Prostate gland (tissue), 2 donors: ENCODE results near the gene SPTBN2. TPM values are rescaled to one million over a fixed set of nuclear protein-coding genes. Genes with fewer than 3 reads are reported as not detected.

Experiments used
- DNase-seq: peaks from one replicate; pipeline ENCODE4 v3.0.0-alpha.2; 2019; ENCODE audit warnings: low spot score
- H3K27ac ChIP-seq, 2 donors: fragments of 200-600 bp; sonication (generic); 2 replicates each; pipeline ENCODE4 v1.5.1; 2017 to 2019
- H3K27me3 ChIP-seq: fragments of 200-600 bp; sonication (generic); replicated peaks from 2 replicates; pipeline ENCODE4 v1.5.1; 2019; ENCODE audit not compliant: insufficient read depth
- H3K36me3 ChIP-seq, 2 donors: fragments of 200-600 bp; sonication (generic); 1 replicate in 1 of 2; 2 replicates in 1 of 2; pipeline versions ENCODE4 v1.5.1 to v1.8.1; 2017 to 2019
- H3K4me1 ChIP-seq: fragments of 200-600 bp; sonication (generic); replicated peaks from 2 replicates; pipeline ENCODE4 v1.5.1; 2019
- H3K4me3 ChIP-seq, 2 donors: fragments of 200-600 bp; sonication (generic); 2 replicates each; pipeline ENCODE4 v1.5.1; 2017 to 2019
- H3K9me3 ChIP-seq: fragments of 200-600 bp; sonication (generic); 2 replicates; pipeline ENCODE4 v1.5.1; 2017
- CTCF ChIP-seq, 4 experiments: fragments of 200-600 bp in 2 of 4; fragments of 450-650 bp in 2 of 4; sonication (generic) in 2 of 4; IDR thresholded peaks; 1 replicate in 3 of 4; 2 replicates in 1 of 4; pipeline ENCODE4 v1.5.1; 2016 to 2019; ENCODE audit warnings: antibody characterized with exemption in 4 of 4, mild to moderate bottlenecking in 2 of 4, moderate library complexity in 2 of 4
- POLR2A ChIP-seq: fragments of 450-650 bp; IDR thresholded peaks from one replicate; pipeline ENCODE4 v1.6.1; 2016; ENCODE audit warnings: antibody characterized with exemption, mild to moderate bottlenecking
- POLR2AphosphoS5 ChIP-seq: sonication (generic); formaldehyde crosslinking; IDR thresholded peaks from one replicate; pipeline ENCODE4 v1.6.1; 2017; ENCODE audit warnings: antibody characterized with exemption
- WGBS: methylation state at CpG from one replicate; pipeline ENCODE4 v1.1.5; 2018; 5-methylcytosine and 5-hydroxymethylcytosine counted together
- intact Hi-C: fragments of 100-400 bp; cut with DNase I; formaldehyde crosslinking; loops from one replicate; pipeline ENCODE4 v1.14.2; 2022
- total RNA-seq, 2 donors: library from RNA; depleted of rRNA; stranded (reverse); fragments of >200 nt; gene quantifications; one replicate each; pipeline ENCODE4 v1.1.0, GENCODE V29; 2016

Gene SPTBN2
- total RNA-seq, 2 donors from 2014 or later: 139 to 140 TPM

GRCh38 chr11:66652651-66653050, 76.4 kb downstream of the SPTBN2 start:
- intact Hi-C loops: no loop called here
- no peaks in the 10 kb centered on the region for H3K27me3 ChIP-seq
- no peak for DNase-seq
- no peak overlapping the region for H3K4me3 ChIP-seq
- TF ChIP-seq CTCF (IDR thresholded peaks at IDR 0.05): no peak
- no peak for TF ChIP-seq POLR2AphosphoS5
- no peak for TF ChIP-seq POLR2A
- H3K9me3 ChIP-seq: no peaks in the 10 kb centered on the region
- H3K36me3 ChIP-seq: no peaks in the 10 kb centered on the region
- WGBS: 91% methylated on average over 7 of the region's 7 CpGs
- no peak overlapping the region for H3K27ac ChIP-seq
- H3K4me1 ChIP-seq: no peaks in the 10 kb centered on the region

DNA sequence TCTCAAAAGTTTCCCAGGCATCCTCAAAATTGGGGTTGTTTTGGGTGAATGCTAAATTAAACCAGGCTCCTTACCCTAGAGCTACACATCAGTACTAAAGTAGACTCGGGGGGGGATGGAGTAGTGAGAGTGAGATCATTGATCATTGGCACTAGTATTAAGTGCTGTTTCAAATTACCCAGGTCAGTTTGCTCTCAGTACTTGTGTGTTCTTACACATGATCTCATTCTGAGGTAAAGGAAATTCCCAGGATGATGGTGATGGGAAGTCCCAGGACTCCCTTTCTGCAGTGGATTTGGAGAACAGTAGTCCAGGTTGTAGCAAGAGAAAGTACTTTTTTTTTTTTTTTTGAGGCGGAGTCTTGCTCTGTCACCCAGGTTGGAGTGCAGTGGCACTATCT, 78.0 kb downstream of the SPTBN2 start:
- DNase-seq: no peak
- no peaks in the 10 kb centered on the region for H3K4me1 ChIP-seq
- TF ChIP-seq POLR2A (no peak), POLR2AphosphoS5 (no peak), CTCF (IDR thresholded peaks at IDR 0.05) (no peak)
- intact Hi-C loops: no loop called here
- 97% methylated on average over 2 of the region's 2 CpGs for WGBS
- no peaks in the 10 kb centered on the region for H3K9me3 ChIP-seq
- H3K4me3 ChIP-seq: no peak overlapping the region
- no peak overlapping the region for H3K27ac ChIP-seq
- no peaks in the 10 kb centered on the region for H3K27me3 ChIP-seq
- H3K36me3 ChIP-seq: no peaks in the 10 kb centered on the region

DNA sequence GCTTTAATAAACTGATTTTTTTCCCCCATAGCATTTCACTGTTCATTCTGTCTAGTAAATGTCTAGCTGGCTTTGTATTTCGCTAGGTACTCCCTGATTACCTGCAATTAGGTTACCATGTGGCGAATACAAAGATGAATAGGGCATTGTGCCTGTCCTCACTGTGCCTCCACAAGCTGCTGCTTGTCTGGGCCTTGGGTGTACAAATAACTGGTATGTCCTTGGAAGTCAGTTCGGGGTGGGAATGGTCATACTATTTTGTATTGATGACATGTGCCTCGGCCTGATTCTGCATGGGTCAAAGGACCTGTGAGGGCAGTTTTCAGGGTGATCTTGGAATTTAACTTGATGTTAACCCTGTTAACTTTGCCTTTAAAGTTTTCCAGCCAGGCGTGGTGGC, 79.1 kb downstream of the SPTBN2 start:
- Histone ChIP-seq H3K27me3 (no peaks in the 10 kb centered on the region), H3K27ac (no peak overlapping the region), H3K4me3 (no peak overlapping the region), H3K9me3 (no peaks in the 10 kb centered on the region), H3K4me1 (peaks cover 4% of the 10 kb centered on the region), H3K36me3 (no peaks in the 10 kb centered on the region)
- TF ChIP-seq POLR2A (no peak), POLR2AphosphoS5 (no peak), CTCF (IDR thresholded peaks at IDR 0.05) (no peak)
- no peak for DNase-seq
- intact Hi-C loops: no loop called here
- WGBS: 77% methylated on average over 5 of the region's 5 CpGs

DNA sequence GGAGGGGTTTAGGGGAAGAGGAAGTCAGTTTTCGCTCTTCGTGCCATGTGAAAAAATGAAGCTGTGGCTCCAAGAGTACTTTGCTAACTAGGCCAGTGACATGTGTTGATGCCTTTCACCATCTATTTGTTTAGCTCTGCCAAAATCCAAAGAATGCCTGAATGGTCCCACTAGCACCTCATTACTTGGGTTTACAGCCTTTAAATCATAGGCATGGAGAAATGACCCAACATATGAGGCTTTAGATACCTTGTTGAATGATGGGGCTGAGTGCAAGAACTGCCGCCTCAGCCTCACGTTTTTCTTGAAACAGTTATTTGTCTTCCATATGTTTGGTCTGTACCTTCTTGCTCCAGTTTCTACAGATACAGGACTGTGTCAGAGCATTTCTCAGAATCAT, 82.2 kb downstream of the SPTBN2 start:
- Histone ChIP-seq H3K9me3 (no peaks in the 10 kb centered on the region), H3K4me1 (peaks cover 17% of the 10 kb centered on the region), H3K4me3 (no peak overlapping the region), H3K27me3 (no peaks in the 10 kb centered on the region), H3K36me3 (peaks cover 6 to 9% of the 10 kb centered on the region in 2 donors), H3K27ac (no peak overlapping the region)
- TF ChIP-seq POLR2AphosphoS5 (no peak), CTCF (IDR thresholded peaks at IDR 0.05) (no peak), POLR2A (no peak)
- DNase-seq: no peak
- intact Hi-C loops: no loop called here
- WGBS: 86% methylated on average over 4 of the region's 4 CpGs

GRCh38 chr11:66643745-66644437, 85.1 kb downstream of the SPTBN2 start:
- no peak for DNase-seq
- no peak for TF ChIP-seq CTCF (IDR thresholded peaks at IDR 0.05)
- TF ChIP-seq POLR2AphosphoS5: no peak
- no peak for TF ChIP-seq POLR2A
- Histone ChIP-seq H3K36me3 (peaks cover 6 to 17% of the 10 kb centered on the region in 2 donors), H3K27me3 (no peaks in the 10 kb centered on the region), H3K9me3 (no peaks in the 10 kb centered on the region), H3K4me3 (peak overlapping the region in 1 of 2 donors; percentile 15), H3K27ac (no peak overlapping the region), H3K4me1 (peaks cover 23% of the 10 kb centered on the region)
- intact Hi-C loops: no loop called here
- 64% methylated on average over 23 of the region's 24 CpGs for WGBS
